ENCODE data around the gene DSCAM.

- TF ChIP-seq, protein P1, sequence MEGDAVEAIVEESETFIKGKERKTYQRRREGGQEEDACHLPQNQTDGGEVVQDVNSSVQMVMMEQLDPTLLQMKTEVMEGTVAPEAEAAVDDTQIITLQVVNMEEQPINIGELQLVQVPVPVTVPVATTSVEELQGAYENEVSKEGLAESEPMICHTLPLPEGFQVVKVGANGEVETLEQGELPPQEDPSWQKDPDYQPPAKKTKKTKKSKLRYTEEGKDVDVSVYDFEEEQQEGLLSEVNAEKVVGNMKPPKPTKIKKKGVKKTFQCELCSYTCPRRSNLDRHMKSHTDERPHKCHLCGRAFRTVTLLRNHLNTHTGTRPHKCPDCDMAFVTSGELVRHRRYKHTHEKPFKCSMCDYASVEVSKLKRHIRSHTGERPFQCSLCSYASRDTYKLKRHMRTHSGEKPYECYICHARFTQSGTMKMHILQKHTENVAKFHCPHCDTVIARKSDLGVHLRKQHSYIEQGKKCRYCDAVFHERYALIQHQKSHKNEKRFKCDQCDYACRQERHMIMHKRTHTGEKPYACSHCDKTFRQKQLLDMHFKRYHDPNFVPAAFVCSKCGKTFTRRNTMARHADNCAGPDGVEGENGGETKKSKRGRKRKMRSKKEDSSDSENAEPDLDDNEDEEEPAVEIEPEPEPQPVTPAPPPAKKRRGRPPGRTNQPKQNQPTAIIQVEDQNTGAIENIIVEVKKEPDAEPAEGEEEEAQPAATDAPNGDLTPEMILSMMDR (IDR thresholded peaks at IDR 0.05; ENCODE audit: low read length), result no peak
- no peak for TF ChIP-seq EZH2 (IDR thresholded peaks at IDR 0.05; ENCODE audit: borderline replicate concordance, low read length)
These were observed 389.2 kb downstream of the DSCAM start for GRCh38 chr21:40457741-40458140.

Measured in OCI-LY1 (cell line).